HG03565 (cell line): Measurements from ENCODE around the gene EFCC1.

Experiments used
- ATAC-seq: cut with Tn5 transposase; IDR thresholded peaks from one replicate; pipeline ENCODE4 v1.9.1; 2021; ENCODE audit warnings: mild to moderate bottlenecking, moderate library complexity; ENCODE audit not compliant: unreplicated experiment

Gene EFCC1

GRCh38 chr3:129031476-129032215 is 30.5 kb downstream of the EFCC1 start:
- no peak for ATAC-seq

GRCh38 chr3:129032716-129033115 is 31.6 kb downstream of the EFCC1 start:
- ATAC-seq = no peak

DNA sequence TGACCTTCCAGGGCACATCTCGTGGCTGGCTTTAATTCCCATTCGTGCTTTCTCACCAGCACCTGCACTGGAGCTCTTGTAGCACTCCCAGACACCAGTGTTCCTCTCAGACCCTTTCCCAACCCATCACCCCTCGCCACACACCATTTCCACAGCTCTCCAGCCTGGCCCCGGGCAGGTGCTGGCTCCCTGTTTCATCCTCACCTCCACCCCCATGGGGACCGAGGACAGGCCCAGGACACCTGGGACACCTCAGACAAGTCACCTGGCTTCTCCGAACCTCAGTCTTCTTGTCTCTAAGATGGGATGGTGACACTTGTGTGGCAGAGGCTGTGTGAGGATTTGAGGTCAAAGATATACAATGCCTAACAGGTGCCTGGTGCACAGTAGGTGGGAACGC is 32.0 kb downstream of the EFCC1 start:
- ATAC-seq = no peak

DNA sequence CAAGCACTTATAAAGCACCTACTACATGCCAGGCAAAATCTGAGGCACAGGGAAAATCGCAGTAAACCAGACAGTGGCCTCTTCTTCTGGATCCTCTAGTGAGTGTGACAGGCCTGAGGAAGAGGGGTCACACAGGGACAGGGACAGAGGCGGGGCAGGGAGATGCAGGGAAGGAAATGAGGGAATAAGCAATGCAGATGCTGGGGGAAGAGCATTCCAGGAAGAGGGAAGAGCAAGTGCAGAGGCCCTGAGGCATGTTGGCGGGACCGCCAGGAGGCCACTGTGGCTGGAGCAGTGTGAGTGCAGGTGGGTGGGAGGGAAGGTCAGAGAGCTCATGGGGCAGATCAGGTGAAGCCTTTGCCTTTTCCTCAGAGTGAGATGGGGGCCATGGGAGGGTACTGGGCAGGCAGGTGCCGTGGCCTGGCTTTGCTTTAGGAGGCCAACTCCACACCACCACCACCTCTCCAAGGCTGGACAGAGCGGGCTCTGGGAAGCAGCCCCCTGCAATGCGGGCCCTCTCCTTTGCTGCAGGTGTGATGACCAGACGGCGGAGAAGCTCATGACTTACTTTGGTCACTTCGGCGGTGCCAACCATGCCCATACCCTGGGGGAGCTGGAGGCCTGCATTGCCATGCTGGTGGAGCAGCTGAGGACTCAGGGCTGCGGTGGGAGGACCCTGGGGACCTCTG is 32.7 kb downstream of the EFCC1 start:
- ATAC-seq = no peak

DNA sequence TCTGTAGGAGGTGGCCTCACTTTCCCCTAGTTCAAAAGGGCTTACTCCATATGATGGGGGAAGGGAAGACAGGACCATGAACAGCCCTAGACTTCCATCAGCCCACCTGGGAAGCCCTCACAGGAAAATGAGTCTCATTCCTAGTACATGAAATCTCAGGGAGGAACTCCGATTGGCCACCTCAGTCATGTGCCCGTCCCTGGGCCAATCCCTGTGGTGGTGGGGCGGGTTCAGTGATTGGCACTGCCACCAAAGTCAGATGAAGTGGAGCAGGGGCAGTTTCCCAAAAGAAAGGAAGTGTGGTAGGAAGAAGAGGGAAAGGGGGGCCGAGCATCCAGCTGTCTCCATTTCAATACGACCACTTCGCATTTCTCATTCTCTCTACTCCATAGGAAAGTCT is 33.5 kb downstream of the EFCC1 start:
- no peak for ATAC-seq

DNA sequence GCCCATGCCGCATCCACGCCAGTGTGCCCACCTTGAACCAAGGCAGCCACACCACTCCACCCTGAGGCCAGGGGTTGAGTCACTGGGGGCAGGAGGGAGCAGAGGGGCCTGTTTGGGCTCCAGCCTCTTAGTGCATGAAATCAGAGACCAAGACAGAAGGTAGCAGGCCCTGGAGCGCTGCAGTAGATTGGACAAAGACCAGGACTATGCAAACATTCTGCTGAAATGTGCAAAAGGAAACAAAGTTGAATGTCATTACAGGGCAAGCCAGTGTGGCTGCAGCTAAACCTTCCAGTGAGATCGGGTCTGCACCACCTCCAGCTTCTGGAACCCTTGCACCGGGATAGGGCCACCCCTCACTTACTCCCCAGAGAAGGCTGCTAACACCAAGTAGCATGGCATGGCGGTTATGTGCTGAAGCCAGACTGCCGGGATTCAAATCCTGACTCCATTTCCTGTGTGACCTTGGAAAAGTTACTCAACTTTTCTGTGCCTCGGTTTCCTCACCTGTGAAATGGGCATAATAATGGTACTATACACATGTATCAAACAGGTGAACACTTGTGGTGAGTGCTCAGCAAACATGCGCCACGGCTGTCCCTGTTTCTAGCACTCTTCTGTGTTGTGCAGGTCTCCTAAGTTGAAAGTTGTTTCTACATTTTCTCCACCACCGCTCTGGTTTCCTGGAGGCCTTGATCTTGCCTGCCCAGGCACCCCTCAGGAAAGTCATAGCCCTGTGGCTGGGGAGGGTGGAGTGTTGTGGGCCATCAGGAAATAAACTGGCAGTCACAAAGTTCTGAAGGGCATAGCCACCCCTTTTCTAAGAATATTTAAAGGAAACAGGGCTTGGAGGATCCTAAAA is 34.5 kb downstream of the EFCC1 start:
- ATAC-seq = no peak

DNA sequence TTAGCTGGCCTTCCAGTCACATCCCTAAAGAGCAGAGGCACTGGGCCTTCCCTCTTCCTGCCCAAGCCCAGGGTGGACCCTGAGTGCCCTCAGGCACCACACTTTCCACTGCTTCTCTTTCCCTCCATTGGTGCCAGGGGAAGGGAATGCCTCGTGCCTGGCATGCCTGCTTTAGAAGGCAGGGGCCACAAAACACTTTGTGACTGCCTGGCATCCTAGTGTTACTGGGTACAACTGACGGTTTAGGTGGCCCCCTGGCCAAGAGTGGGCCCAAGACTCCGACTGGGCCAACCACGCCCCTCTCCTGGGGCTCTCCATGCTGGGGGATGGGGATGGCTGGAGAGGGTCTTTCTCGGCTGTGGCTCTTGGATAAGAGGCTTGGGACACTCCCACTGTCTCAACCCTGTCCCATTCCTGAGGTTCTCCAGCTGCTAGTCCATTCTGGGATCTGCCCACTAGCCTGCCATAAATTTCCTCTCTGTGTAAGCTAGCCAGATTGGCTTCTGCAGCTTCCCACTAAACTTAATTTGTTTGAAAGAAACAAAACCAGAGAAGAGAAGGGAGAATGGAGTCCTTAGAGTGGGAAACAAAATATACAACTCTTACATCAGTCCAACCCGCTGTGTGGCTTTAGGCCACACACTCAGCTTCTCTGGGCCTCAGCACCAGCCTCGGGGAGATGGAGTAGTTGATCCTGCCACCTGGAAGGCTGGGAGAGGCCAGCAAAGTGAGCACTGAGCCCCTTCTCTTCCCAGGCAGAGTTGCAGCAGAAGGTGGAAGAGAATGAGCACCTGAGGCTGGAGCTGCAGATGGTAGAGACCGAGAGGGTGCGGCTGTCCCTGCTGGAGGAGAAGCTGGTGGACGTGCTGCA is 35.4 kb downstream of the EFCC1 start:
- ATAC-seq = no peak

- ATAC-seq = no peak
Measured at GRCh38 chr3:129037093-129037419, 36.0 kb downstream of the EFCC1 start.

GRCh38 chr3:129038121-129038855 is 37.2 kb downstream of the EFCC1 start:
- no peak for ATAC-seq

GRCh38 chr3:129039271-129040038 is 38.4 kb downstream of the EFCC1 start:
- no peak for ATAC-seq

- ATAC-seq = no peak
Measured at GRCh38 chr3:129040039-129040336, 38.9 kb downstream of the EFCC1 start.

DNA sequence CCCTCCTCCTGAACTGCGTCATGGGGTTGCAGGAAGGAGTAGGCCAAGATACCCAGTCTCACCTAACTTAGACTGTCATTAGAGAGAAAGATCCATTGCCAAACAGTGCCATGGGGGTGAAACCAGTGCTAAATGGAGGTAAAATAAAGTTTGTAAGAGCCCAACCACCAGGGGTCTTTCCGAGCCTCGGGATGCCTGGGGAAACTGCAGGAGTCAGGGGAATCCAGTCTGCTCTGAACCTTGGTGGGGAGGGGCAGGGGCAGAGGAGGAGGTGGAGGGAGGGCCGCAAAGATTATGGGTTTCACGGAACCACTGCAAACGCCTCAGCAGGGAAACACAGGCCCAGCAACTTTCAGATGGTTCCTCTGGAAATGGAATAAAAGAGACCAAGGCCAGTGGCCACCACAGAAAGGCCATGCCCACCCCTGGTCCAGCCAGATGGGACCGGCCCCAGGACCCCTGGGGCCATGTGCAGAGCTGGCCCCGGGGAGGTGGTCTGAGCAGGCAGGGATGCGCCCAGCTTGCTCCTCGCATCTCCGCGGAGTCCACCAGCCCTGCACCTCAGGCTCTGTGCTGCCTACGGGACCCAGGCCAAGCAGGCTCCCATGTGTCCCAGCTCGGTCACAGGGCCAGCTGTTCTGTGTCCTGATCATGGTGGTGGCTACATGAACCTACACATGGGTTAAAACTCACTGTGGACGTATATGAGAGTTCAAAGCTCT is 39.6 kb downstream of the EFCC1 start:
- ATAC-seq = no peak

- no peak for ATAC-seq
Measured at GRCh38 chr3:129045675-129046036, 44.6 kb downstream of the EFCC1 start.

DNA sequence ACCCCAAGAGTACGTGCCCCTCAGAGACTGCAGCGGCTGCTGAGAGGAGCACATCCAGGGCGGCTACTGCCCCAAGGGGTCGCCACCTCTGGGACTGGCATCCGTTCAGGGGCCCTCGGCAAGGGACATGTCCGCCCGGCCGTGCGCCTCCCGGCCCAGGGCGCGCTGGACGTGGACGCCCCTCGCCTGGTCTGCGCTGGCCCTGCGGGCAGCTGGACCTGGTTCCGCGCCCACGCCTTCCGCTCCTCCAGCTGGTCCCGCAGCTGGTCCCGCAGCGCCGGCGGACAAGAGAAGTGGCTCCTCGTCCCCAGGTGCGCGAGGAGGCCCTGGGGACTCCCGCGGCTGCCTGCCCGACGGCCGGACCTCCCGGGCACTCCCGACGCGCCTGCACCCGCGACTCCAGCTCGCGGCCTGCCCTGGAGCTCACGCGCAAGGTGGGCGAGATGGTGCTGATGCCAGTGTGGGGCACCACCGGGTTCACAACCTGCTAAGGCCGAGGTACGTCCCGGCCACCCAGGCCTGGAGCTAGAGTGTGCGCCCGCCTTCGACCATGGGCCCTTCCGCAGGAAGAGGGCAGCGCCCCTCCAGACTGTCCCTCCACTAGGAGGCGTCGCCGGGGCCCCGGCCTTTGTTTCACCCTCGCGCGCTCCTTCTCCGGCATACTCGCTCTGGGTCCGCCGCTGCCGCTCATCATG is 45.1 kb downstream of the EFCC1 start:
- ATAC-seq = no peak

GRCh38 chr3:129046732-129047552 is 45.8 kb downstream of the EFCC1 start:
- ATAC-seq = no peak

DNA sequence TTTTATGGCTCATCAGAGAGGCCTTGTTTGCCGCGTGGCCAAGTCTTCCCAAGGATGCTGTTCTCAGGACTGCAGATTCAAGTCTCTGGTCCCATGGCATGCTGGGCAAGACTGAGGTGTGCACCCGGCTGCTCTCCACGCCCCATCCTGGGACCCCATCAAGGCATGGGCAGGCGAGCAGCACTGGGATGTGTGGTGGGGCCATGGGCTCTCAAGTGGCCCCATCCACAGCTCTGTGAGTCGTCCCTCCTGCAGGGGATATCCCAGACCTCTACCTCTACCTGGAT is 46.4 kb downstream of the EFCC1 start:
- no peak for ATAC-seq

DNA sequence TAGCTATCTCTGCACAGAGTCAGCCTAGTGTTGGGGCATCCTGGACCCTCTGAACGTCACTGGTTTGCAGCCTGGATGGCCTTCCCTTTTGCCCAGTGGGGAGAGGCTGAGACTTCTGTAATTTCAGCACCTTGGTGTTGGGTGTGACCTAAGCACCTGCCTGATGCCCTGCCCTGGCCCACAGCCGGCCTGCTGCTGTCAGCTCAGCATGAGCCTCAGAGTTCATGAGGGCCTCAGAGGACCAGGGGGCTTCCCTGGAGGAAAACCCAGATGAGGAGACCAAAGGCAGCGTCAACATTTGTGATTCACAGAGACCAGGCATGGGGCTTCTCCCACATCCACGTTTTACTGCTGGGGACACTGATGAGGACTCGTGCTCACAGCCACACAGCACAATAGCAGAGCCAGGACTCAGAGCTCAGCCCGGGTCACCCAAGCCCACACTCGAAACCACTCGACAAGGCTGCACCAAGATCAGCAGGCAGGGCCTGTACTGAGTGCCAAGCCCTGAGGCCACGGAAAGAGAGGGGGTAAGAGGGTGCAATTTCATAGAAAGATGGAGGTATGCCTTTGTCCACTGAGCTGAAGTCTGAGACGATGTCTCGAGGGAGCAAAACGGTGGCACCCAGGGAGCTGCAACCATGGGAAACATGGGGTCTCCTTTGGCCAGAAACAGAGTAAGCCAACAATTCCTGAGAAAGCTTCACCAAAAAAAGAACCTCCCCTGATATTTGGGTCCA is 49.6 kb downstream of the EFCC1 start:
- ATAC-seq = no peak
